Measurements from ENCODE around the gene RBM19. TPM values are rescaled to one million over a fixed set of nuclear protein-coding genes. Genes with fewer than 3 reads are reported as not detected.

Gene RBM19
- total RNA-seq, 1 experiment from 2014 or later, result 61.7 TPM

DNA sequence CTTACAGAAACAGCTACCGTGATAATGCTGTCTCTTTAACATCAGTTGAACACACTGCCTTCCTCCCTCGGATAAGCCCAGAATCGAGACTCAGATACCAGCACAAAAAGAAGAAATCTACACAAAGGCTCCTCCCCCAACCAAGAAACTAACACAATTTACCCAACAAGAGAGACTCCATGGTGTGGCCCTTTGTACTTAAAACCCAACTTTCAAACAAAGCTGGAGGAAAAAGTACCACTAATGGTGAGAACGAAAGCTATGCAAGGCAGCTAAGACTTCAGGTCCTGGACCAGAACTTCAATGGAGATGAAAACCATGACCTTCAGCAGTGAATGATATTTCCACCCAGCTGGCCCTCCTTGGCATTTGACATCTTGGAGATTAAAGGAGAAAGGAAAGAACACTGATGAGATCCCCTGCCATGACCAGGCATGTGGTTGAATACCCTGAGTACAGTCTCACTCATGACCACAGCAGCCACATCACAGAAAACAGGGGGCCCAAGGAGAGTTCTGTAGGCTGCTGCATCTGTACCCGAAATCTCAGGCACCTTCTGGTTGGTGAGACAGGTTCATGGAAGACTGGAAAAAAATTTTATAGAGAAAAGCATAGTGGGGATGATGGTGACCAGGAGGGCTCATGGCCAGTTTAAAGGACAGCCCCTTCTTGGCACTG, 36.7 kb downstream of the RBM19 start:
- H3K4me2 ChIP-seq (ENCODE audit: low read length), result no peak overlapping the region
- ChIA-PET POLR2A (ENCODE audit: unreplicated experiment) (no interaction called here), CTCF (no interaction called here)
- no peak overlapping the region for H3K4me3 ChIP-seq (ENCODE audit: low read length)
- peaks cover 36% of the 10 kb centered on the region for H3K36me3 ChIP-seq (ENCODE audit: low read depth, low read length)
- no peak overlapping the region for H2AFZ ChIP-seq (ENCODE audit: low read length)
- H4K20me1 ChIP-seq (ENCODE audit: low read length), result no peaks in the 10 kb centered on the region
- BruUV-seq (replicated peaks), result no TSS peak
- H3K79me2 ChIP-seq (ENCODE audit: low read length), result no peaks in the 10 kb centered on the region
- H3K9me2 ChIP-seq (replicated peaks; ENCODE audit: low read length), result no peaks in the 10 kb centered on the region
- H3K27me3 ChIP-seq (ENCODE audit: low read length), result no peaks in the 10 kb centered on the region
- no peaks in the 10 kb centered on the region for H3K9me3 ChIP-seq (ENCODE audit: low read length)
- H3K4me1 ChIP-seq (ENCODE audit: insufficient read depth, low read length), result no peaks in the 10 kb centered on the region
- no peak for TF ChIP-seq EZH2 (IDR thresholded peaks at IDR 0.05; ENCODE audit: low read length, unreplicated experiment)
- TF ChIP-seq EZH2phosphoT487 (IDR thresholded peaks at IDR 0.05; ENCODE audit: borderline replicate concordance, low read length), result no peak
- TF ChIP-seq, protein P1, sequence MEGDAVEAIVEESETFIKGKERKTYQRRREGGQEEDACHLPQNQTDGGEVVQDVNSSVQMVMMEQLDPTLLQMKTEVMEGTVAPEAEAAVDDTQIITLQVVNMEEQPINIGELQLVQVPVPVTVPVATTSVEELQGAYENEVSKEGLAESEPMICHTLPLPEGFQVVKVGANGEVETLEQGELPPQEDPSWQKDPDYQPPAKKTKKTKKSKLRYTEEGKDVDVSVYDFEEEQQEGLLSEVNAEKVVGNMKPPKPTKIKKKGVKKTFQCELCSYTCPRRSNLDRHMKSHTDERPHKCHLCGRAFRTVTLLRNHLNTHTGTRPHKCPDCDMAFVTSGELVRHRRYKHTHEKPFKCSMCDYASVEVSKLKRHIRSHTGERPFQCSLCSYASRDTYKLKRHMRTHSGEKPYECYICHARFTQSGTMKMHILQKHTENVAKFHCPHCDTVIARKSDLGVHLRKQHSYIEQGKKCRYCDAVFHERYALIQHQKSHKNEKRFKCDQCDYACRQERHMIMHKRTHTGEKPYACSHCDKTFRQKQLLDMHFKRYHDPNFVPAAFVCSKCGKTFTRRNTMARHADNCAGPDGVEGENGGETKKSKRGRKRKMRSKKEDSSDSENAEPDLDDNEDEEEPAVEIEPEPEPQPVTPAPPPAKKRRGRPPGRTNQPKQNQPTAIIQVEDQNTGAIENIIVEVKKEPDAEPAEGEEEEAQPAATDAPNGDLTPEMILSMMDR (conservative IDR thresholded peaks at IDR 0.05; ENCODE audit: low read depth, low read length), result no peak
- H3K27ac ChIP-seq (ENCODE audit: low read length), result no peak overlapping the region
- DNase-seq, result no peak
- intact Hi-C loops (cut with micrococcal nuclease), result no loop called here
- H3K9ac ChIP-seq (ENCODE audit: low read length), result no peak overlapping the region
- ATAC-seq, result no peak
- H3F3A ChIP-seq (ENCODE audit: low read length, unreplicated experiment), result no peaks in the 10 kb centered on the region

DNA sequence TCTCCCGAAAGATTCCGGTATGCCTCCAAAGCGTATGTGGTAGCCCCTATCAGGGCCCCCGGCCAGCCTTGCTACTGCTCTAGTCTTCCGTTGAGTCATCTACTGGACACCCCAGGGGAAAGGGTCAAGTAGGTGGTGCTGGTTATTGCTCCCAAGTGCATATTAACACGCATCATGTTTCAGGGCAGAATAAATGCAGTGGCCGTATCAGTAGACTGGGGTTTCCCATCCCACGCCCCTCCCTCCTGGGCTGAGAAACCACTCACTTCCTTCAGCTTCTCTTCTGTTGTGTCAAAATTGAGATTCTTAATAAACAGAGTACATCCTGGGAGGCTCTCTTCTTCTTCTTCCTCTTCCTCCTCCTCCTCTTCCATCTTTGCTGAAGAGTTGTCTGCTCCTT, 39.3 kb downstream of the RBM19 start:
- BruUV-seq (replicated peaks), result no TSS peak
- POLR2A ChIA-PET (ENCODE audit: unreplicated experiment), result no interaction called here
- CTCF ChIA-PET, result no interaction called here

DNA sequence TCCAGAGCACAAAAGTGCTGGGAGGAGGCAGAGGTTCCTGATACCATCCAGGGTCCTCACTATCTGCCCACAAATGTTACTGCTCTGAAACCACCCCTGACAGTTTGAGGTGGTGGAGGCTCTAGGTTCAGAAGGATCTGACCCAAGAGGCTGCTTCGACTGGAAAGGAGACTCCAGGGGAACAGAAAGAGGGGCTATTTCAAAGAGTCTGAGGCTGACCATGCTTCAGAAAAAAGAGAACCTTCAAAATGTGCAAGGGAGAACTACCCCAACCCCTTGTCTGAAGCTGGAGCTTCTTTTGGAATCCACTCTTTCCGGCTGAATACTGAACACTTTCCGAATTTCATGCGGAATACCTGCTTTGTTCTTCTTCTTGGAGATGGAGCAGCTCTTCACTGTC, 41.8 kb downstream of the RBM19 start:
- H3K79me2 ChIP-seq (ENCODE audit: low read length), result no peaks in the 10 kb centered on the region
- ATAC-seq, result no peak
- no peak overlapping the region for H3K4me3 ChIP-seq (ENCODE audit: low read length)
- POLR2A ChIA-PET (ENCODE audit: unreplicated experiment), result no interaction called here
- no peaks in the 10 kb centered on the region for H3F3A ChIP-seq (ENCODE audit: low read length, unreplicated experiment)
- H3K9me3 ChIP-seq (ENCODE audit: low read length), result no peaks in the 10 kb centered on the region
- TF ChIP-seq EZH2 (IDR thresholded peaks at IDR 0.05; ENCODE audit: low read length, unreplicated experiment), result no peak
- TF ChIP-seq EZH2phosphoT487 (IDR thresholded peaks at IDR 0.05; ENCODE audit: borderline replicate concordance, low read length), result no peak
- TF ChIP-seq, protein P1 (conservative IDR thresholded peaks at IDR 0.05; ENCODE audit: low read depth, low read length), result no peak
- no peak overlapping the region for H3K9ac ChIP-seq (ENCODE audit: low read length)
- no TSS peak for BruUV-seq (replicated peaks)
- H3K4me1 ChIP-seq (ENCODE audit: insufficient read depth, low read length), result no peaks in the 10 kb centered on the region
- H3K9me2 ChIP-seq (replicated peaks; ENCODE audit: low read length), result no peaks in the 10 kb centered on the region
- H4K20me1 ChIP-seq (ENCODE audit: low read length), result no peaks in the 10 kb centered on the region
- no peak overlapping the region for H3K27ac ChIP-seq (ENCODE audit: low read length)
- no peaks in the 10 kb centered on the region for H3K27me3 ChIP-seq (ENCODE audit: low read length)
- intact Hi-C loops (cut with micrococcal nuclease), result no loop called here
- H2AFZ ChIP-seq (ENCODE audit: low read length), result no peak overlapping the region
- no peak for DNase-seq
- CTCF ChIA-PET, result no interaction called here
- H3K36me3 ChIP-seq (ENCODE audit: low read depth, low read length), result peaks cover 50% of the 10 kb centered on the region
- no peak overlapping the region for H3K4me2 ChIP-seq (ENCODE audit: low read length)

More for the DNA sequence above, 39.3 kb downstream of the RBM19 start:
- ATAC-seq, result no peak
- TF ChIP-seq EZH2 (IDR thresholded peaks at IDR 0.05; ENCODE audit: low read length, unreplicated experiment) (no peak), EZH2phosphoT487 (IDR thresholded peaks at IDR 0.05; ENCODE audit: borderline replicate concordance, low read length) (no peak)
- TF ChIP-seq, protein P1 (conservative IDR thresholded peaks at IDR 0.05; ENCODE audit: low read depth, low read length), result no peak
- intact Hi-C loops (cut with micrococcal nuclease), result no loop called here
- DNase-seq, result no peak
- Histone ChIP-seq H3K4me1 (ENCODE audit: insufficient read depth, low read length) (no peaks in the 10 kb centered on the region), H2AFZ (ENCODE audit: low read length) (no peak overlapping the region), H3K9me2 (replicated peaks; ENCODE audit: low read length) (no peaks in the 10 kb centered on the region), H3K4me3 (ENCODE audit: low read length) (no peak overlapping the region), H3K79me2 (ENCODE audit: low read length) (no peaks in the 10 kb centered on the region), H3K27ac (ENCODE audit: low read length) (no peak overlapping the region), H3K9ac (ENCODE audit: low read length) (no peak overlapping the region), H3K36me3 (ENCODE audit: low read depth, low read length) (peaks cover 45% of the 10 kb centered on the region), H3K9me3 (ENCODE audit: low read length) (no peaks in the 10 kb centered on the region), H3F3A (ENCODE audit: low read length, unreplicated experiment) (no peaks in the 10 kb centered on the region), H4K20me1 (ENCODE audit: low read length) (no peaks in the 10 kb centered on the region), H3K4me2 (ENCODE audit: low read length) (no peak overlapping the region), H3K27me3 (ENCODE audit: low read length) (no peaks in the 10 kb centered on the region)

Measured in PC-3 (cell line).